Inflammatory macrophage (primary cell): ENCODE data around the gene OR4D11.

Source experiments
- DNase-seq, 2 donors: peaks; one replicate each; pipeline ENCODE4 v3.0.0-alpha.2; 2020 to 2022

The OR4D11 gene

DNA sequence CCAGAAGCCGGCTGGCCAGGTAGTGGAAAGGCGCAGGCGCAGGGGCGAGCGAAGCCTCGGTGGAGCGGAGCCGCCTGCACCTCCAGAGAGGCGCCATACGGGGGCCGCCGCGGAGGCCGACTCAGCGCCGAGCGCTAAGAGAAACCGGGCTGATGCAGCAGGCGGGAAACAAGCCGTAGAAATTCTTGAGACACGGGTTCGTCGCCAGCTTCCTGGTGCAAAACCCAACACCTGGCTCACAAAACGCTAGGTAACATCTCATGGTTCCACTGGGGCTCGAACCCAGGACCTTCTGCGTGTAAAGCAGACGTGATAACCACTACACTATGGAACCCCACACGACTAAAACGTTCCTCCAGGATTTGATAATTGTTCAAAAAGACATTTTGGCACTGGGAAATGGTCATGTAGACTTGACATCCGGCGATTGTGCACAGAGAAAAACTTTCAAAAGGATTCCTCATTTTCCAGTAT lies 47.0 kb downstream of the OR4D11 start:
- peak; percentile 76 to 77 for DNase-seq

- peak; percentile 88 to 92 for DNase-seq
These were observed 47.7 kb downstream of the OR4D11 start for GRCh38 chr11:59550842-59551658.

- DNase-seq: peak; percentile 48 to 49
These were observed 48.5 kb downstream of the OR4D11 start for GRCh38 chr11:59551659-59552521.

DNA sequence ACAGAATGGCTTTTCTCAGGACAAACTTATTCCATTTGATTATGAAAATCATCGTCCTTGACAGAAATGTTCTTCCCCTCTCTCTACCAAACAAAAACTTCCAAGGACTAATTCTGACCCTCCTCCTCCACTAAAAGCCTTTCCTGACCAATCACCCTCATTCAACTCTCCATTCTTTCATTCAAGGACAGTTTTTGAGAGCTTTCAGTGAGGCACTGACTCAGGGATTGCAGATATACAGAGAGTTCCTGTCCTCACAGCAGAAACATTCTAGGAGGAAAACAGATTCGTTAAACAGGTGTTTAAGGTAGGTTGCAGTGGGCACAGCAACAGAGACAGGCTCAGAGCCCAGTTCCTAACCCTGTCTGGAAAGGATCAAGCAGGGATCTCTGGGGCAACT lies 49.5 kb downstream of the OR4D11 start:
- no peak for DNase-seq

DNA sequence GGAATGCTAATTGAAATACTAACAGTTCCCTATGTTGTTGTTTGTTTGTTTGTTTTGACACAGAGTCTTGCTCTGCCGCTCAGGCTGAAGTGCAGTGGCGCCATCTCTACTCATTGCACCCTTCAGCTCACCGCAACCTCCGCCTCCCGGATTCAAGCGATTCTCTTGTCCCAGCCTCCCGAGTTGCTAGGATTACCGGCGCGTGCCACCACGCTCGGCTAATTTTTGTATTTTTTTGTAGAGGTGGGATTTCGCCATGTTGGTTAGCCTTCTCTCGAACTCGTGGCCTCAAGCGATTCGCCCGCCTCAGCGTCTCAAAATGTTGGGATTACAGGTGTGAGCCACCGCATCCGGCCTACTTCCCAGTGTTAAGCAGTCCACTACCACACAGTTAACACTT lies 49.9 kb downstream of the OR4D11 start:
- no peak for DNase-seq
